Measurements from ENCODE around the gene CHST11. TPM values are rescaled to one million over a fixed set of nuclear protein-coding genes. Genes with fewer than 3 reads are reported as not detected.

Gene CHST11
- total RNA-seq, 1 experiment from 2014 or later, result 1.1 TPM

GRCh38 chr12:104672096-104672445 lies 215.3 kb downstream of the CHST11 start:
- Histone ChIP-seq H3K9me3 (ENCODE audit: low read depth, low read length, poor library complexity, severe bottlenecking) (no peaks in the 10 kb centered on the region), H3K4me3 (ENCODE audit: low read depth, low read length, poor library complexity, severe bottlenecking) (no peak overlapping the region), H3K4me1 (ENCODE audit: insufficient read depth, low read length, poor library complexity, severe bottlenecking) (peaks cover 6% of the 10 kb centered on the region), H3K27ac (ENCODE audit: low read depth, low read length, poor library complexity, severe bottlenecking) (no peak overlapping the region), H3K27me3 (replicated peaks; ENCODE audit: insufficient read depth, low read depth, low read length, poor library complexity) (no peaks in the 10 kb centered on the region), H3K36me3 (ENCODE audit: insufficient read depth, low read length, poor library complexity, severe bottlenecking) (no peaks in the 10 kb centered on the region)
- ChIA-PET POLR2A (ENCODE audit: low non-redundant PET) (no interaction called here), CTCF (no interaction called here)
- intact Hi-C loops (cut with micrococcal nuclease; ENCODE audit: unreplicated experiment), result no loop called here
- TF ChIP-seq CTCF (conservative IDR thresholded peaks at IDR 0.05; ENCODE audit: low read depth, low read length) (no peak), EZH2 (IDR thresholded peaks at IDR 0.05; ENCODE audit: borderline replicate concordance, low read depth, low read length, poor library complexity, severe bottlenecking) (no peak)
- no TSS peak for BruUV-seq (replicated peaks)
- no peak for DNase-seq (ENCODE audit: low spot score)

DNA sequence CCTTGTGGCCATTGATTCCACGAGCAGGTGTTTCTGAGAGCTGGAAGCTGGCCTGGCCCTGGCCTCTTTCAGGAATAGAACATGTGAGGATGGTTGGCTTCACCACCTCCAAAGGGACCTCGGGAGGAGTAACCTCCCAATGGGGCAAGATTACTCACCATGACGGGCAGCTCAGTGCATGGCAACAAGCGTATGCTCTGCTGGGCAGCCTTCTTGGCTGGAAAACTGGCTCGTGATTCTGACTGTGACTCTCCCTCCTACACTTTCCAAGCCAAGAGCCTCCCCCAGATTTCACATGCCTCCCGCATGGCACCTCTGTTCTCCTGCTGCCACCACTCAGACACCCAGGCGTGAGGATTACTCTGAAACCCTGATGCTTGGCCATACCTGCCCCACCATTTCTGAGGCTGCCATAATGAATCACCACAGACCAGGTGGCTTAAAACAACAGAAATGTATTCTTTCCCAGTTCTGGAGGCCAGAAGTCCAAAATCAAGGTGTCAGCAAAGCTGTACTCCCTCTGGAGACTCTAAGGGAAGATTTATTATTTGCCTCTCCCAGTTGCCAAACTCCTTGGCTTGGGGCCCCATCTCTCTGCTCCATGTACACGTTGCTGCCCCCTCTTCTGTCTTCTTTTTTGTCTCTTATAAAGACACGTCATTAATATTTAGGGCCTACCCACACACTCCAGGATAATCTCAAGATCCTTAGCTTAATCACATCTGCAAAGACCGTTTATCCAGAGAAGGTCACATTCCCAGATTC lies 215.9 kb downstream of the CHST11 start:
- no peak overlapping the region for H3K27ac ChIP-seq (ENCODE audit: low read depth, low read length, poor library complexity, severe bottlenecking)
- H3K36me3 ChIP-seq (ENCODE audit: insufficient read depth, low read length, poor library complexity, severe bottlenecking), result no peaks in the 10 kb centered on the region
- ChIA-PET CTCF (no interaction called here), POLR2A (ENCODE audit: low non-redundant PET) (no interaction called here)
- DNase-seq (ENCODE audit: low spot score), result no peak
- no TSS peak for BruUV-seq (replicated peaks)
- peaks cover 6% of the 10 kb centered on the region for H3K4me1 ChIP-seq (ENCODE audit: insufficient read depth, low read length, poor library complexity, severe bottlenecking)
- no peaks in the 10 kb centered on the region for H3K9me3 ChIP-seq (ENCODE audit: low read depth, low read length, poor library complexity, severe bottlenecking)
- intact Hi-C loops (cut with micrococcal nuclease; ENCODE audit: unreplicated experiment), result no loop called here
- H3K4me3 ChIP-seq (ENCODE audit: low read depth, low read length, poor library complexity, severe bottlenecking), result no peak overlapping the region
- H3K27me3 ChIP-seq (replicated peaks; ENCODE audit: insufficient read depth, low read depth, low read length, poor library complexity), result no peaks in the 10 kb centered on the region
- TF ChIP-seq CTCF (conservative IDR thresholded peaks at IDR 0.05; ENCODE audit: low read depth, low read length), result no peak
- TF ChIP-seq EZH2 (IDR thresholded peaks at IDR 0.05; ENCODE audit: borderline replicate concordance, low read depth, low read length, poor library complexity, severe bottlenecking), result no peak

DNA sequence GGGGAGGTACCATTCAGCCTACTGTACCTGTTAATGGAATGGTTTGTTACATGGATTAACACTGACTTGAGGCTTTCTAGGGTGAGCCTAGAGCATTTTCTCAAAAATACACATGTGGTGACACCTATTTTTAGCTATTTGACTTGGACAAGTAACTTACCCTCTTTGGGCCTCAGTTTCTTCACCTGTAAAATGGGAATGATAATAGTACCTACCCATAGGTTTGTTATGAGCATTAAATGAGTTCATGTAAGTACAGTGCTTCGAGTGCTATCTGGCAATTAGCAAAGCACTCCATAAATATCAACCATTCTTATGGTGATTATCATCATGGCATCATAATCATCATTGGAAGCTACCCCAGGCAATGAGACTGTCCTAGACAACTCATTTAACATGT lies 216.5 kb downstream of the CHST11 start:
- H3K4me1 ChIP-seq (ENCODE audit: insufficient read depth, low read length, poor library complexity, severe bottlenecking), result peaks cover 6% of the 10 kb centered on the region
- H3K36me3 ChIP-seq (ENCODE audit: insufficient read depth, low read length, poor library complexity, severe bottlenecking), result no peaks in the 10 kb centered on the region
- no peak for DNase-seq (ENCODE audit: low spot score)
- H3K27me3 ChIP-seq (replicated peaks; ENCODE audit: insufficient read depth, low read depth, low read length, poor library complexity), result no peaks in the 10 kb centered on the region
- TF ChIP-seq EZH2 (IDR thresholded peaks at IDR 0.05; ENCODE audit: borderline replicate concordance, low read depth, low read length, poor library complexity, severe bottlenecking), result no peak
- no peak for TF ChIP-seq CTCF (conservative IDR thresholded peaks at IDR 0.05; ENCODE audit: low read depth, low read length)
- POLR2A ChIA-PET (ENCODE audit: low non-redundant PET), result no interaction called here
- no peaks in the 10 kb centered on the region for H3K9me3 ChIP-seq (ENCODE audit: low read depth, low read length, poor library complexity, severe bottlenecking)
- intact Hi-C loops (cut with micrococcal nuclease; ENCODE audit: unreplicated experiment), result no loop called here
- BruUV-seq (replicated peaks), result no TSS peak
- no peak overlapping the region for H3K4me3 ChIP-seq (ENCODE audit: low read depth, low read length, poor library complexity, severe bottlenecking)
- CTCF ChIA-PET, result no interaction called here
- no peak overlapping the region for H3K27ac ChIP-seq (ENCODE audit: low read depth, low read length, poor library complexity, severe bottlenecking)

All from A673 (cell line).